Upper lobe of right lung (tissue), 1 donor: Measurements from ENCODE around the gene FAM20A. TPM values are rescaled to one million over a fixed set of nuclear protein-coding genes. Genes with fewer than 3 reads are reported as not detected.

Experiments
- ATAC-seq: fragments of 200-7000 bp; cut with Tn5 transposase; one replicate; pipeline ENCODE4 v1.9.1; 2020; ENCODE audit warnings: mild to moderate bottlenecking, moderate library complexity
- DNase-seq: peaks from one replicate; pipeline ENCODE4 v3.0.0-alpha.2; 2020
- H3K27ac ChIP-seq: fragments of 200-600 bp; one replicate; pipeline ENCODE4 v1.8.0; 2022
- H3K27me3 ChIP-seq: fragments of 200-600 bp; one replicate; pipeline ENCODE4 v1.8.0; 2022; ENCODE audit warnings: mild to moderate bottlenecking
- H3K36me3 ChIP-seq: fragments of 200-600 bp; one replicate; pipeline ENCODE4 v1.8.0; 2022
- H3K4me1 ChIP-seq: fragments of 200-600 bp; one replicate; pipeline ENCODE4 v1.8.0; 2022
- H3K4me3 ChIP-seq: fragments of 200-600 bp; one replicate; pipeline ENCODE4 v1.8.0; 2022; ENCODE audit warnings: mild to moderate bottlenecking
- H3K9me3 ChIP-seq: fragments of 200-600 bp; one replicate; pipeline ENCODE4 v1.8.0; 2022
- intact Hi-C: fragments of 100-400 bp; cut with DNase I; formaldehyde crosslinking; loops from one replicate; pipeline ENCODE4 v1.11.0; 2022
- total RNA-seq: library from RNA; stranded (reverse); fragmentation: NEBNext Ultra II Directional; extraction: Animal tissue kit (Norgen Biotek cat#: 25700); gene quantifications from one replicate; pipeline ENCODE4 v1.2.1, GENCODE V29; 2021
- TF ChIP-seq, protein P1 (sequence below): fragments of 200-600 bp; IDR thresholded peaks from one replicate; pipeline ENCODE4 v1.8.0; 2022; ENCODE audit warnings: antibody characterized with exemption
- donor health status: DM: no; HTN: yes; CAD: no; lungs with severe emphysema.

Gene FAM20A
- total RNA-seq, 1 donor from 2014 or later: 43.3 TPM

DNA sequence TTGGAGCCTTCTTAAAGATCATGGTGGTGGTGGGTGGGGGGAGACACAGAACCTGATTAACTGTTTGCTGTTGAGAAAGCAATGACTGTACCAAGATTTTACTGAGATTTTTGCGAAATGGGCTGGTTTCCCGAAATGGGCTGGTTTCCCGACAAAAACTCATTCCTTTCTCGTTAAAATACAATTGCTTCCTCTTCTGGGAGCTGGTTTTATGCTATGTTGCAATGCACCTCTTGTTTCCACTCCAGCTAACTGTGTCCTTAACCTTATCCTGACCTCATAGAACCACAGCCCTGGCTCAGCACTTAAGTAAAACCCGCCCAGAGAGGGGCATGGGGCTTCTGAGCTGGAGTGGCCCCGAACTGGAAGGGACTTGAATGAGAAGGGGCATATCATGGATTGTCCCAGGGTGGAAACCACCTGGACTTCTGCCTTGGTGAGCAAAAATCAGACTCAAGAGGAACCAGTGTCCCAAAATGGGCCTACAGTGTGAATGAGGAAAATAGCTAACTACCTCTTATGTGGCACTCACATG is 20.9 kb downstream of the FAM20A start:
- ATAC-seq (peak; percentile 89), DNase-seq (peak; percentile 77)
- H3K4me1 ChIP-seq: peaks cover 28% of the 10 kb centered on the region
- TF ChIP-seq, protein P1, sequence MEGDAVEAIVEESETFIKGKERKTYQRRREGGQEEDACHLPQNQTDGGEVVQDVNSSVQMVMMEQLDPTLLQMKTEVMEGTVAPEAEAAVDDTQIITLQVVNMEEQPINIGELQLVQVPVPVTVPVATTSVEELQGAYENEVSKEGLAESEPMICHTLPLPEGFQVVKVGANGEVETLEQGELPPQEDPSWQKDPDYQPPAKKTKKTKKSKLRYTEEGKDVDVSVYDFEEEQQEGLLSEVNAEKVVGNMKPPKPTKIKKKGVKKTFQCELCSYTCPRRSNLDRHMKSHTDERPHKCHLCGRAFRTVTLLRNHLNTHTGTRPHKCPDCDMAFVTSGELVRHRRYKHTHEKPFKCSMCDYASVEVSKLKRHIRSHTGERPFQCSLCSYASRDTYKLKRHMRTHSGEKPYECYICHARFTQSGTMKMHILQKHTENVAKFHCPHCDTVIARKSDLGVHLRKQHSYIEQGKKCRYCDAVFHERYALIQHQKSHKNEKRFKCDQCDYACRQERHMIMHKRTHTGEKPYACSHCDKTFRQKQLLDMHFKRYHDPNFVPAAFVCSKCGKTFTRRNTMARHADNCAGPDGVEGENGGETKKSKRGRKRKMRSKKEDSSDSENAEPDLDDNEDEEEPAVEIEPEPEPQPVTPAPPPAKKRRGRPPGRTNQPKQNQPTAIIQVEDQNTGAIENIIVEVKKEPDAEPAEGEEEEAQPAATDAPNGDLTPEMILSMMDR: no peak
- H3K36me3 ChIP-seq: no peaks in the 10 kb centered on the region
- no peaks in the 10 kb centered on the region for H3K27me3 ChIP-seq
- H3K4me3 ChIP-seq: no peak overlapping the region
- intact Hi-C loops: no loop called here
- no peaks in the 10 kb centered on the region for H3K9me3 ChIP-seq
- peak overlapping the region; percentile 74 for H3K27ac ChIP-seq

DNA sequence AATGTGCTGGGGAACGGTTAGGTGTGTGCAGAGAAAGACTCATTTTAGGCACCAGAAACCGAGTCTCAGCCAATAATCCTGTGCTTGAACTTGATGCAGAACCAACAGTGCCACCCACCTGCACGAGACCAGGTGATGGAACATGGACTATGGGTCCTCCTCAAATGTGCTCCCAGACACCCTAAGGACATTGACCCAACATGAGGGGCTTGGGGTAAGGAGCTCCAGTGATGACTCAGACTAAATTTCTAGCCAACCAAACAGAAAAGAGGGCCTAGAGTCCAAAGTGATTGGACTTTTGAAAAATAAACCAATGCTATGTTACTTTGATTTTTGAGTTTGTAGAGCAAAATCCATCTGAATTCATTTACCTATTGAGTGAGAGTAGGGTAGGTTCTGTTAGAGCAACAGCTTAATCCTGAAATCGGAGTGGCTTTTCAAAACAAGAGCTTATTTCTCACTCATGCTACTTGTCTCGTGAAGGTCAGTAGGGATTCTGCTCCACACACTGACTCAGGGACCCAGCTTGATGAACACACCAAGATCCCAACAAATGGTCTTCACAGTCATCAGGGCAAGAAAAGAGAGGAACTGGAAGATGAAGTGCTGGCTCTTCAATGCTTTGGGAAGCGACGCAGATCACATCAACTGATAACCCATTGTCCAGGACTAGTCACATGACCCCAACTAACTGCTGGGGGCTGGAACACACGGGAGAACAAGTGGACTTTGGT is 21.8 kb downstream of the FAM20A start:
- peaks cover 28% of the 10 kb centered on the region for H3K4me1 ChIP-seq

DNA sequence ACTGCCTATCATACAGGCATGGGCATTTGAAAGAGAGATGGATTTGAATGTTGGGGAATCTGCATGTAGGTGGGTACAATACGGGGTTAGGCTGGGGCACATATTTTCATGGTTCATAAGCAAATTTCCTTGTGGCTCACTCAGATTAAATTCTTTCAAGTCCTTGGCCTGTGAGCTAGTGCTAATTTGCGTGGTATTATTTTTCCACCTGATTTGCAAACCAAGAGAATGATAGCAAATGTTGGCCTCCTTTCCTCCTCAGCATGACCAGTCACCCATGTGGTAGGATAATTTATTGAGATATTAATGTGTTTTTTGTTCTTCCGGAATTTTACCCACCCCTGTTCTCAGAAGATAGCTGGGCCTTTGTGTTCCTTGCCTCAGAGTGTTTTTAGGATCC is 22.9 kb downstream of the FAM20A start:
- H3K36me3 ChIP-seq: no peaks in the 10 kb centered on the region
- intact Hi-C loops: no loop called here
- no peaks in the 10 kb centered on the region for H3K27me3 ChIP-seq
- TF ChIP-seq, protein P1: no peak
- H3K27ac ChIP-seq: no peak overlapping the region
- no peaks in the 10 kb centered on the region for H3K9me3 ChIP-seq
- DNase-seq (no peak), ATAC-seq (no peak)
- peaks cover 28% of the 10 kb centered on the region for H3K4me1 ChIP-seq
- no peak overlapping the region for H3K4me3 ChIP-seq

More for the DNA sequence above, 21.8 kb downstream of the FAM20A start:
- H3K27ac ChIP-seq: peak overlapping the region; percentile 74
- no peak overlapping the region for H3K4me3 ChIP-seq
- TF ChIP-seq, protein P1: no peak
- intact Hi-C loops: no loop called here
- DNase-seq (no peak), ATAC-seq (no peak)
- H3K36me3 ChIP-seq: no peaks in the 10 kb centered on the region
- no peaks in the 10 kb centered on the region for H3K27me3 ChIP-seq
- no peaks in the 10 kb centered on the region for H3K9me3 ChIP-seq

DNA sequence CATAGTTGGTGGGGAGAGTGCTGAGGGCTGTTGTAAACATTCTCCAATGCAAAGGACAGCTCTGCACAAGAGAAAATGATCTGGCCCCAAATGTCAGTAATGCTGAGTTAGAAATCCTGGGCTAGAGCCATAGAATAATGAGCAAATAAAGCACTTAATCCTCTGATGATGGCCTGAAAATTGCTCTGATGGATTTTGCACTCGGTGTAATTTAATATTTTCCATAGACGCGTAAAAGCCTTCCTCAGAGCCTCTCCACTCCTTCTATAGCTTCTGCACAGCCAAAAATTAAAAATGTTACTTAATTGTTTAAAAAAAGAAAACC is 23.7 kb downstream of the FAM20A start:
- DNase-seq (no peak), ATAC-seq (no peak)
- H3K27ac ChIP-seq: no peak overlapping the region
- no peaks in the 10 kb centered on the region for H3K36me3 ChIP-seq
- intact Hi-C loops: no loop called here
- H3K9me3 ChIP-seq: no peaks in the 10 kb centered on the region
- H3K27me3 ChIP-seq: no peaks in the 10 kb centered on the region
- TF ChIP-seq, protein P1: no peak
- no peak overlapping the region for H3K4me3 ChIP-seq
- peaks cover 28% of the 10 kb centered on the region for H3K4me1 ChIP-seq

DNA sequence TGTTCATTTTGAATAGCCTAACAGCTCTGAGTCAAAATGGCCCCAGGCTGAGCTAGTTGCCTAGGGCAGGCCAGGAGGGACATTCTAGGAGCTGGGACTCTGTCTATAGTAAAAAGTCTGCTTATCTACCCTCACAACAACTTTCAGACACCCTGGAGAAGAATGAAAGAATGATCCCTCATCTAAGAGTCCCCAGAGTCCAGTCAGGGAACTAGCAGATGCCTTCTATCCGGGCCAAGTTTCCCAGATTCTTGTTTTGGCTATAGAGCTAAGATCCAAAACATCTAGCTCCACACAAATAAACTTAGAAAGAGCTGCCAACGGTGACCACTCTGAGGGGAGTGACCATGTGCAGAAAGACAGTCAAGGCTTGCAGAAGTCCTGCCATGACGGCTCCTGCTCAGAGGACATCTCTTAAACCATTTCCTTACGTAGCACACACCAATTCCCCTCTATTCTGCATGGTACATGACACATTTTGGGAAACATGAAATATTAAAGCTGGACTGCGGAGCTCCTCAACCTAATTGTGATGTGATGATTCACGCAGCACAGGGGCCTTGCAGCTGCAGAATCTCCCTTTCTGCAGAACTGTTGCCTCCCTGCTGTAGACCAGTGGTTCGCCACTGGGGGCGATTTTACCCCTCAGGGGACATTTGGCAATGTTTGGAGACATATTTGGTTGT is 24.2 kb downstream of the FAM20A start:
- intact Hi-C loops: no loop called here
- ATAC-seq: no peak
- Histone ChIP-seq H3K36me3 (no peaks in the 10 kb centered on the region), H3K4me3 (no peak overlapping the region), H3K27ac (no peak overlapping the region), H3K27me3 (no peaks in the 10 kb centered on the region), H3K9me3 (no peaks in the 10 kb centered on the region), H3K4me1 (peaks cover 32% of the 10 kb centered on the region)
- TF ChIP-seq, protein P1: no peak
- DNase-seq: no peak
